IMR-90 (cell line): ENCODE data around the gene CLBA1. TPM values are rescaled to one million over a fixed set of nuclear protein-coding genes. Genes with fewer than 3 reads are reported as not detected.

Experiments used
- ATAC-seq: fragments of 200-7000 bp; cut with Tn5 transposase; 2 replicates; pipeline ENCODE4 v1.9.1; 2020; ENCODE audit warnings: low read depth, mild to moderate bottlenecking, moderate library complexity
- BruUV-seq: library from RNA; stranded (reverse); fragments of 400-500 nt; replicated peaks from 2 replicates; lab custom pipeline; 2021; lab: Mats Ljungman, UMichigan
- CTCF ChIA-PET: fragments of 300-600 bp; formaldehyde crosslinking; extraction: SDS; loops from one replicate; lab custom pipeline; 2021; ENCODE audit warnings: antibody characterized with exemption; lab: Yijun Ruan, JAX
- POLR2A ChIA-PET: fragments of 300-600 bp; sonication (Branson Sonifier 250); formaldehyde crosslinking; loops from one replicate; lab custom pipeline; 2022; ENCODE audit warnings: antibody characterized with exemption; ENCODE audit not compliant: unreplicated experiment; lab: Charles Lee
- DNase-seq: peaks from one replicate; pipeline ENCODE4 v3.0.0; 2013
- H2AFZ ChIP-seq: replicated peaks from 2 replicates; pipeline ENCODE3; 2013; ENCODE audit warnings: low read length, mild to moderate bottlenecking; ENCODE audit not compliant: poor library complexity
- H2AK5ac ChIP-seq: 2 replicates; pipeline ENCODE4 v1.6.1; 2013; ENCODE audit warnings: low read depth, low read length, inconsistent platforms
- H2AK9ac ChIP-seq: replicated peaks from 2 replicates; pipeline ENCODE3; 2013; ENCODE audit warnings: mild to moderate bottlenecking, low read depth, low read length, moderate library complexity; ENCODE audit not compliant: poor library complexity
- H2BK120ac ChIP-seq: 2 replicates; pipeline ENCODE4 v1.6.1; 2013; ENCODE audit warnings: low read depth, low read length, inconsistent platforms
- H2BK15ac ChIP-seq: 3 replicates; pipeline ENCODE4 v1.6.1; 2013; ENCODE audit warnings: low read depth, low read length, inconsistent platforms
- H2BK20ac ChIP-seq: 2 replicates; pipeline ENCODE4 v1.6.1; 2013; ENCODE audit warnings: low read depth, mild to moderate bottlenecking, inconsistent platforms, low read length, moderate library complexity
- H2BK5ac ChIP-seq: 2 replicates; pipeline ENCODE4 v1.6.1; 2013; ENCODE audit warnings: mild to moderate bottlenecking, low read depth, low read length, inconsistent platforms; ENCODE audit not compliant: poor library complexity, severe bottlenecking
- H3K14ac ChIP-seq: replicated peaks from 2 replicates; pipeline ENCODE4 v1.6.1; 2013; ENCODE audit warnings: low read depth, low read length, inconsistent platforms
- H3K18ac ChIP-seq: 2 replicates; pipeline ENCODE4 v1.6.1; 2013; ENCODE audit warnings: low read depth, low read length, control low read depth
- H3K23ac ChIP-seq: 2 replicates; pipeline ENCODE4 v1.6.1; 2013; ENCODE audit warnings: low read depth, low read length, inconsistent platforms
- H3K27ac ChIP-seq: 2 replicates; pipeline ENCODE4 v1.5.1; 2013; ENCODE audit warnings: mild to moderate bottlenecking, control low read depth, low read length; ENCODE audit not compliant: insufficient read depth
- H3K27me3 ChIP-seq: 2 replicates; pipeline ENCODE4 v1.6.1; 2013; ENCODE audit warnings: low read length; ENCODE audit not compliant: control insufficient read depth, insufficient read depth
- H3K36me3 ChIP-seq: 2 replicates; pipeline ENCODE4 v1.6.1; 2013; ENCODE audit warnings: low read length, mixed read lengths; ENCODE audit not compliant: control insufficient read depth, insufficient read depth
- H3K4ac ChIP-seq: 2 replicates; pipeline ENCODE4 v1.6.1; 2013; ENCODE audit warnings: low read depth, low read length, inconsistent platforms
- H3K4me1 ChIP-seq: 2 replicates; pipeline ENCODE4 v1.6.1; 2013; ENCODE audit warnings: low read length, mixed read lengths; ENCODE audit not compliant: control insufficient read depth, insufficient read depth
- H3K4me2 ChIP-seq: 2 replicates; pipeline ENCODE4 v1.6.1; 2013; ENCODE audit warnings: low read depth, mild to moderate bottlenecking, control low read depth, low read length, moderate library complexity
- H3K4me3 ChIP-seq: 2 replicates; pipeline ENCODE4 v1.5.1; 2013; ENCODE audit warnings: low read depth, mild to moderate bottlenecking, control low read depth, low read length, moderate library complexity; ENCODE audit not compliant: insufficient read depth
- H3K56ac ChIP-seq: 2 replicates; pipeline ENCODE4 v1.6.1; 2013; ENCODE audit warnings: low read length, inconsistent platforms; ENCODE audit not compliant: insufficient read depth; ENCODE audit errors: extremely low read depth
- H3K79me1 ChIP-seq, 2 experiments: 2 replicates each; pipeline ENCODE4 v1.6.1; 2013; ENCODE audit warnings: low read length in 2 of 2, inconsistent platforms in 1 of 2, low read depth in 1 of 2
- H3K9ac ChIP-seq: 2 replicates; pipeline ENCODE4 v1.6.1; 2013; ENCODE audit warnings: low read depth, low read length, control low read depth
- H3K9me1 ChIP-seq: 2 replicates; pipeline ENCODE4 v1.6.1; 2013; ENCODE audit warnings: low read length, inconsistent platforms; ENCODE audit not compliant: insufficient read depth
- H3K9me3 ChIP-seq: 2 replicates; pipeline ENCODE4 v1.6.1; 2013; ENCODE audit warnings: low read length; ENCODE audit not compliant: control insufficient read depth, insufficient read depth
- H4K20me1 ChIP-seq: 2 replicates; pipeline ENCODE4 v1.6.1; 2013; ENCODE audit warnings: low read length, inconsistent platforms; ENCODE audit not compliant: insufficient read depth
- H4K5ac ChIP-seq: 2 replicates; pipeline ENCODE4 v1.6.1; 2013; ENCODE audit warnings: mild to moderate bottlenecking, low read depth, low read length, control low read depth
- H4K8ac ChIP-seq, 2 experiments: 2 replicates each; pipeline ENCODE4 v1.6.1; 2013; ENCODE audit warnings: low read depth in 2 of 2, low read length in 2 of 2, control low read depth in 1 of 2, inconsistent platforms in 1 of 2
- H4K91ac ChIP-seq: 2 replicates; pipeline ENCODE4 v1.6.1; 2013; ENCODE audit warnings: low read depth, low read length, inconsistent platforms; ENCODE audit not compliant: insufficient read depth
- CEBPB ChIP-seq: IDR thresholded peaks from 2 replicates; pipeline ENCODE4 v1.6.1; 2012; ENCODE audit warnings: low read depth, low read length, improper control_type of control experiment
- FOS ChIP-seq: fragments of 150-350 bp; IDR thresholded peaks from 2 replicates; pipeline ENCODE4 v1.6.1; 2016; ENCODE audit warnings: low read depth, low read length
- MAFK ChIP-seq: IDR thresholded peaks from 2 replicates; pipeline ENCODE4 v1.6.1; 2012; ENCODE audit warnings: low read depth, low read length, improper control_type of control experiment
- MXI1 ChIP-seq: IDR thresholded peaks from 2 replicates; pipeline ENCODE4 v1.6.1; 2012; ENCODE audit warnings: low read depth, mild to moderate bottlenecking, low read length, moderate library complexity, borderline replicate concordance
- NFE2L2 ChIP-seq: fragments of 150-350 bp; IDR thresholded peaks from 2 replicates; pipeline ENCODE4 v1.6.1; 2016; ENCODE audit warnings: low read depth, mild to moderate bottlenecking, low read length
- RAD21 ChIP-seq: IDR thresholded peaks from 2 replicates; pipeline ENCODE4 v1.6.1; 2012; ENCODE audit warnings: low read length, improper control_type of control experiment
- RCOR1 ChIP-seq: IDR thresholded peaks from 2 replicates; pipeline ENCODE4 v1.6.1; 2012; ENCODE audit warnings: mild to moderate bottlenecking, low read length, improper control_type of control experiment; ENCODE audit not compliant: insufficient replicate concordance
- RFX5 ChIP-seq: IDR thresholded peaks from 2 replicates; pipeline ENCODE4 v1.8.0; 2012; ENCODE audit warnings: low read depth, mild to moderate bottlenecking, low read length, moderate library complexity
- WGBS, 2 experiments: methylation state at CpG; one replicate each; pipeline versions ENCODE4 v1.1.5 to v1.1.7; 2013; ENCODE audit warnings: missing lambda C conversion rate in 2 of 2; ENCODE audit not compliant: insufficient read length in 1 of 2; ENCODE audit errors: extremely low coverage in 2 of 2; 5-methylcytosine and 5-hydroxymethylcytosine counted together
- dilution Hi-C: fragments of 300-500 bp; cut with HindIII; formaldehyde crosslinking; loops from one replicate; pipeline ENCODE4 v1.14.3; 2018; ENCODE audit warnings: low sequenced_read_pairs; ENCODE audit not compliant: unreplicated experiment
- in situ Hi-C: fragments of 300-500 bp; cut with MboI; formaldehyde crosslinking; loops from 3 replicates; pipeline ENCODE4 v1.14.3; 2019; ENCODE audit warnings: low sequenced_read_pairs, inconsistent platforms, mixed read lengths
- intact Hi-C: fragments of 100-400 bp; cut with micrococcal nuclease; formaldehyde crosslinking; loops from 2 replicates; pipeline ENCODE4 v1.10.0; 2022
- polyA plus RNA-seq, 3 experiments: library from polyadenylated mRNA; depleted of rRNA; stranded (reverse); fragments of >200 nt; gene quantifications; 2 replicates each; pipeline ENCODE4 v1.2.3, GENCODE V29; 2012; ENCODE audit warnings: low replicate concordance in 1 of 3
- total RNA-seq: library from RNA; depleted of rRNA; stranded (reverse); fragments of >200 nt; gene quantifications from 2 replicates; pipeline ENCODE4 v1.2.3, GENCODE V29; 2012
- TF ChIP-seq, protein P1 (sequence below): fragments of 150-350 bp; IDR thresholded peaks from 2 replicates; pipeline ENCODE4 v1.6.1; 2017; ENCODE audit warnings: mild to moderate bottlenecking, antibody characterized with exemption, low read length, low read depth

CLBA1 gene
- total and polyA plus RNA-seq, 2 of the 4 experiments (the other 2 are of a cell fraction), result 2.7 to 6.2 TPM

DNA sequence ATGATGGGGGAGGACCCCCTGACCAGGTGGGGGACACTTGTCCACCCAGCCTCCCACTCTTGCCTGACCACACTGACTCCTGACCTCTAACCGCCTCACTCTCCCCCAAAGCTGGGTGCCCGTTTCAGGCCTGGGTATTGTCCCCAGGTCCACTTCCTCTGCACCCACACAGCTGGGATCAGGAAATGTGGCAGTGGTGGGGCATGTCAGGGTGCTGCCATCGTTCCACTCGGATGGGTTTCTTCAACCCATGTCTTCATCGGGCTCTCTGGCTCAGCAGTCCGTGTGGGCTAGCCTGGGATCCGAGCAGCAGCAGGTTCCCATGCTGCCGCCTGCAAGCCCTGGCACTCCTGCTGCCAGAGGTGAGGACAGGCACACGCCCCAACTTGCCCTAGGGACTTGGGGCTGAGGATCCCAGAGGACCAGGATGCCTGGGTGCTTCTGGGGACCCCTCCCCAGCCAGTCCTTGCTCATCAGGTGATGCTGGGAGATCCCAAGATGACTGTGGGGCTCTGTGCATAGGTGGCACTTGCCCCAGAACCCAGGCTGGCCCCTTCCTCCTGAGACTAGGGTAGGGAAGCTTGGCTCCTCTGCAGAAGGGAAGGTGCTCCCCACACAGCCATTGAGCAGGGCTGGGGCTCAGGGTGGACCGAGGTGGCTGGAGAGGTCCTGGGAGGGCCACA is 2.9 kb upstream of the CLBA1 start:
- Histone ChIP-seq H3K9ac (no peak overlapping the region), H2BK15ac (no peak overlapping the region), H2BK5ac (no peak overlapping the region), H3K4ac (no peak overlapping the region), H4K8ac (no peak overlapping the region), H2BK120ac (no peak overlapping the region), H3K18ac (no peak overlapping the region), H3K27ac (no peak overlapping the region), H3K36me3 (no peaks in the 10 kb centered on the region), H4K5ac (no peak overlapping the region), H2AFZ (peak overlapping the region; percentile 32), H4K91ac (no peak overlapping the region), H3K9me3 (no peaks in the 10 kb centered on the region), H2AK9ac (peak overlapping the region; percentile 28), H3K23ac (no peak overlapping the region), H2AK5ac (peak overlapping the region; percentile 8; the same call in 1 of the 2 replicates), H3K9me1 (0 out of 2 replicates have a peak, but pooled peaks cover 5% of the 10 kb centered on the region), H3K27me3 (no peaks in the 10 kb centered on the region), H3K79me1 (peaks cover 0 to 9% of the 10 kb centered on the region in 2 experiments; a peak in 1 of 4 replicates), H3K56ac (no peak overlapping the region), H2BK20ac (no peak overlapping the region), H3K4me3 (no peak overlapping the region), H4K20me1 (peaks cover 4% of the 10 kb centered on the region; the same call in 1 of the 2 replicates), H3K4me2 (no peak overlapping the region), H3K14ac (no peak overlapping the region), H3K4me1 (peaks cover 8% of the 10 kb centered on the region; the same call in 1 of the 2 replicates)
- TF ChIP-seq NFE2L2 (no peak), CEBPB (no peak), RCOR1 (no peak), MXI1 (no peak), RAD21 (no peak), MAFK (no peak), RFX5 (no peak), FOS (no peak)
- TF ChIP-seq, protein P1, sequence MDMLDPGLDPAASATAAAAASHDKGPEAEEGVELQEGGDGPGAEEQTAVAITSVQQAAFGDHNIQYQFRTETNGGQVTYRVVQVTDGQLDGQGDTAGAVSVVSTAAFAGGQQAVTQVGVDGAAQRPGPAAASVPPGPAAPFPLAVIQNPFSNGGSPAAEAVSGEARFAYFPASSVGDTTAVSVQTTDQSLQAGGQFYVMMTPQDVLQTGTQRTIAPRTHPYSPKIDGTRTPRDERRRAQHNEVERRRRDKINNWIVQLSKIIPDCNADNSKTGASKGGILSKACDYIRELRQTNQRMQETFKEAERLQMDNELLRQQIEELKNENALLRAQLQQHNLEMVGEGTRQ, result no peak
- BruUV-seq, result no TSS peak
- in situ Hi-C loops, result no loop called here
- intact Hi-C loops, result no loop called here
- DNase-seq (no peak), ATAC-seq (no peak)
- 83% methylated on average over 5 of the region's 10 CpGs; no CpG with 5 or more reads in 1 of the 2 experiments for WGBS, 2 experiments
- CTCF ChIA-PET, result no interaction called here
- dilution Hi-C loops, result no loop called here
- POLR2A ChIA-PET, result no interaction called here
